Mucosa of stomach (tissue), 1 donor: Measurements from ENCODE around the gene CRACDL.
"Not testable (repeated sequence)": the region's sequence is repeated elsewhere in the genome, so short reads cannot be mapped to it uniquely, and the experiment has no call there.

ENCODE experiments used
- H3K27me3 ChIP-seq: one replicate; pipeline ENCODE4 v1.7.0; 2013; ENCODE audit warnings: mild to moderate bottlenecking, low read length; ENCODE audit not compliant: control insufficient read depth, insufficient read depth
- H3K36me3 ChIP-seq: one replicate; pipeline ENCODE4 v1.7.0; 2013; ENCODE audit warnings: low read length; ENCODE audit not compliant: control insufficient read depth, insufficient read depth
- H3K4me1 ChIP-seq: one replicate; pipeline ENCODE4 v1.7.0; 2013; ENCODE audit warnings: mild to moderate bottlenecking, low read length; ENCODE audit not compliant: control insufficient read depth, insufficient read depth
- H3K4me3 ChIP-seq: one replicate; pipeline ENCODE4 v1.7.0; 2013; ENCODE audit warnings: low read length
- H3K9ac ChIP-seq: one replicate; pipeline ENCODE4 v1.7.0; 2013; ENCODE audit warnings: mild to moderate bottlenecking, low read length, moderate library complexity
- H3K9me3 ChIP-seq: one replicate; pipeline ENCODE4 v1.7.0; 2013; ENCODE audit warnings: mild to moderate bottlenecking, low read length, moderate library complexity; ENCODE audit not compliant: control insufficient read depth
- donor health status: Pancreatic carcinoma.

CRACDL gene

DNA sequence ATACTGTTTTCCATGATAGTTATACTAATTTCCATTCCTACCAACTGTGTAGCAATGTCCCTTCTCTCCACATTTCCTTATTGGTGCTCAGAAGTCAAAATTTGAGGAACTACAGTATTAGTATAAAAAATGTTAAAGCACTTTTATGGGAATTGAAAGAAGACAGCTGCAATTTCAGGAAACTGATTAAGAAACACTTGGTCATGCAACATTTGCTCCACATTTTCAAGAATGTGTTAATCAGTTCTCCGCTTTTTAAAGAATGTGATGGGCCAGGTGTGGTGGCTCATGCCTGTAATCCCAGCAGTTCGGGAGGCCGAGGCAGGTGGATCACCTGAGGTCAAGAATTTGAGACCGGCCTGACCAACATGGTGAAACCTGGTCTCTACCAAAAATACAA is 171.5 kb downstream of the CRACDL start:
- H3K9me3 ChIP-seq = no peaks in the 10 kb centered on the region
- peaks cover 11% of the 10 kb centered on the region for H3K4me1 ChIP-seq
- no peaks in the 10 kb centered on the region for H3K27me3 ChIP-seq
- H3K36me3 ChIP-seq = no peaks in the 10 kb centered on the region
- H3K9ac ChIP-seq = no peak overlapping the region
- H3K4me3 ChIP-seq = no peak overlapping the region

DNA sequence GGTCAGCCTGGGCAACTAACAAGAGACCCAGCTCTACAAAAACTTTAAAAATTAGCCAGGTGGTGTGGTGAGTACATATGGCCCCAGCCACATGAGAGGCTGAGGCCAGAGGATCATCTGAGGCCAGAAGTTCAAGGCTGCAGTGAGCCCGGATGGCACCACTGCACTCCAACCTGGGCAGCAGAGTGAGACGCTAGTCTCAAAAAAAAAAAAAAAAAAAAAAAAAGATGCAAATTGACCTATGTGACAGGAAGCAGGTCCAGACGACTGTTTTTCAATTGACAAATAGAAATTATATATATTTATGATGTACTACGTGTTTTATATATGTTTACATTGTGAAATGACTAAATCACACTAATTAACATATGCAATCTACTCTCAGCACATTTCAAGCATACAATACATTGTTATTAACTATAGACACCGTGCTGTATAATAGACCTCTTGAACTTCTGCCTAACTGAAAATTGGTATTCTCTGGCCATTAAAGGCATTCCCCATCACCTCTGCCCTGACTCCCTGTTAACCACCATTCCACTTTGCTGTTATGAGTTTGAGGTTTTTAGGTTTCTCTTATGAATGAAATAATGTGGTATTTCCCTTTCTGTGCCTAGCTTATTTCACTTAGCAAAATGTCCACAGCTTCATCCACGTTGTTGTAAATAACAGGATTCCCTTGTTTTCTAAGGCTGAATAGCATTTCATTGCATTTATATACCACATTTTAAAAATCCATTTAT is 172.6 kb downstream of the CRACDL start:
- Histone ChIP-seq H3K4me1 (no peaks in the 10 kb centered on the region), H3K4me3 (no peak overlapping the region), H3K9ac (no peak overlapping the region), H3K9me3 (no peaks in the 10 kb centered on the region), H3K27me3 (no peaks in the 10 kb centered on the region), H3K36me3 (no peaks in the 10 kb centered on the region)

DNA sequence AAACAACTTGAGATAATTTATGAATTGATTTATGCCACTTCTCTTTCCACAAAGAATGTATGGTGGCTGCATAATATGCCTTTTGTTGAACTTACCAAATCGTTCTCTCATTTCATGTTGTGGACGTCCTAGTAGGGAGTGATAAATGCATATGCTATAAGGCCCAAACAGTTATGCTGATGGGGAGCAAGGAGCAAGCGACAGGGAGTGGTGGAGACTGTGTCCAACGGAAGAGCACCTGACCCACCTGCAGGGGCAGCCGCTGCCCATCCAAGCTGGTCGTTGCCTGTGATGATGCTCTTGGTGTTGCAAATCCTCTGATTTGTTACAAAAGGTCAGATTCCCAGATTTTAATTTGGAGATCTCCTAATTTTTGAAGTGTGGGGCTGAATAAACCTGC is 174.1 kb downstream of the CRACDL start:
- no peak overlapping the region for H3K9ac ChIP-seq
- H3K4me3 ChIP-seq = no peak overlapping the region
- no peaks in the 10 kb centered on the region for H3K36me3 ChIP-seq
- no peaks in the 10 kb centered on the region for H3K4me1 ChIP-seq
- no peaks in the 10 kb centered on the region for H3K27me3 ChIP-seq
- no peaks in the 10 kb centered on the region for H3K9me3 ChIP-seq

GRCh38 chr2:98761267-98761781 is 174.7 kb downstream of the CRACDL start:
- H3K9ac ChIP-seq = no peak overlapping the region
- no peaks in the 10 kb centered on the region for H3K27me3 ChIP-seq
- no peaks in the 10 kb centered on the region for H3K4me1 ChIP-seq
- H3K9me3 ChIP-seq = no peaks in the 10 kb centered on the region
- H3K36me3 ChIP-seq = no peaks in the 10 kb centered on the region
- no peak overlapping the region for H3K4me3 ChIP-seq

GRCh38 chr2:98759827-98760625 is 176.0 kb downstream of the CRACDL start:
- no peak overlapping the region for H3K4me3 ChIP-seq
- no peaks in the 10 kb centered on the region for H3K36me3 ChIP-seq
- H3K9ac ChIP-seq = no peak overlapping the region
- H3K4me1 ChIP-seq = no peaks in the 10 kb centered on the region
- no peaks in the 10 kb centered on the region for H3K27me3 ChIP-seq
- H3K9me3 ChIP-seq = no peaks in the 10 kb centered on the region

DNA sequence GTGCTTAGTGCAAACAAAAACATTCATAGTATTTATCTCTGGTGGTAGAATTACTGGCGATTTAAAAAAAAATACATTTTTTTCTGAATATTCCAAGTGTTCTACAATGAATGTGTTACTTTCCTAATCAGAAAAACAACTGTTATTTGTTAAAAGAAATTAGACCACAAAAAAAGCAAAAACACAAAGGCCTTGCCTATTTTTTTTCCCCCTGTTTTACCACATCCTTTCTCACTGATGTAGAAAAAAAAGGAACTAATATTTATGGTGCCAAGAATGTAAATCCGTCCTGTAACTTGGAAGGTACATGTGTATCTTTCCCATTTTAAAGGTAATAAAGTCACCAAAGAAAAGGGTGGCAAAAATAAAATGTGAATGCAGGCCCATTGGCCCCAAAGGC is 176.7 kb downstream of the CRACDL start:
- Histone ChIP-seq H3K27me3 (no peaks in the 10 kb centered on the region), H3K9ac (no peak overlapping the region), H3K9me3 (no peaks in the 10 kb centered on the region), H3K4me3 (no peak overlapping the region), H3K4me1 (no peaks in the 10 kb centered on the region), H3K36me3 (no peaks in the 10 kb centered on the region)

DNA sequence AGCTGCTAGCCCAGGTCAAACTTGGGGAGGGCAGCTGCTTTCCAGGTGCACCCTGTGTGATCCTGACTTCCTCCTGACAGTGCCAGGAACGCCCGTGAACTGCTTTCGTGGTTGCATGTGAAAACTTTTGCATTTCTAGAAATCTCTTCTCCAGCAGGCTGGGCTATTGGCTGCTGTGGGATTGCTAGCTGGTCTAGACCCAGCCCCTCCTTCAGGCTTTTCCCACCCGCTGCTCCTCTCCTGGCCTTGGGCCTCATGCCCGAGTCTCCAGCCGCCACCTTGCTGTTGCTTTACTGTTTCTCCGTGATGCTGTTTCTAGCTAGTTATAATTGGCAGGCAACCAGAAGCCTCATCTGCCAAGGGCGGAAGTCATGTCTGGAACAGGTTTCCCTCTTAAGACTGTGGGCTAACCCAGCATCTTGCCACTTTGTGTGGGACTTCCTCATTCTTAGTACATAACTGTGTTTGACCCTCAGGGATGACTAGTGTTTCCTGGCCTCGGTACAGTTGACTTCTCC is 178.1 kb downstream of the CRACDL start:
- no peaks in the 10 kb centered on the region for H3K36me3 ChIP-seq
- no peaks in the 10 kb centered on the region for H3K4me1 ChIP-seq
- no peak overlapping the region for H3K9ac ChIP-seq
- H3K9me3 ChIP-seq = no peaks in the 10 kb centered on the region
- H3K27me3 ChIP-seq = no peaks in the 10 kb centered on the region
- no peak overlapping the region for H3K4me3 ChIP-seq

DNA sequence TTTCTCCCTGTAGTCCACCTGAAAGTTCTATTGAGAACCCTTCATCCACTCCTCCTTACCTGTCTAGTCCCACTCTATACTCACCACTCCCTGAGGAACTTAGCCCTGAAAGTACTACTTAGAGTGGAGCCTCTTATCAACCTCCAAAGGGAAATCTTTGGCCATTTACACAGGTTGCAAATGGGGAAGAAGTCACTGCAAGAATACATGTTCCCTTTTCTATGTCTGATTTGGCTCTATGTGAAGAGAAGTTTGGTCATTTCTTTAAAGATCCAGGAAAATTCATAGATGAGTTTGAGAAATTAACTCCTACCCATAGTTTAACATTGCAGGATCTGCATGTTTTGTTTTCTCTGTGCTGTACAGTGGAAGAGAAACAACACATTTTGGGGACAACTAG is 182.2 kb downstream of the CRACDL start:
- Histone ChIP-seq H3K27me3 (no peaks in the 10 kb centered on the region), H3K36me3 (no peaks in the 10 kb centered on the region)

GRCh38 chr2:98752711-98753110 is 183.3 kb downstream of the CRACDL start:
- H3K4me3 ChIP-seq, H3K27me3 ChIP-seq, H3K9me3 ChIP-seq, H3K36me3 ChIP-seq, H3K9ac ChIP-seq, H3K4me1 ChIP-seq: not testable (repeated sequence)

More for the DNA sequence above, 182.2 kb downstream of the CRACDL start:
- Histone ChIP-seq H3K9ac (no peak overlapping the region), H3K9me3 (no peaks in the 10 kb centered on the region), H3K4me3 (no peak overlapping the region), H3K4me1 (no peaks in the 10 kb centered on the region)

GRCh38 chr2:98751748-98752147 is 184.3 kb downstream of the CRACDL start:
- H3K27me3 ChIP-seq = no peaks in the 10 kb centered on the region
- no peaks in the 10 kb centered on the region for H3K9me3 ChIP-seq
- H3K4me1 ChIP-seq = no peaks in the 10 kb centered on the region
- H3K4me3 ChIP-seq = no peak overlapping the region
- H3K9ac ChIP-seq = no peak overlapping the region
- no peaks in the 10 kb centered on the region for H3K36me3 ChIP-seq

- H3K36me3 ChIP-seq = no peaks in the 10 kb centered on the region
- H3K27me3 ChIP-seq = no peaks in the 10 kb centered on the region
- no peak overlapping the region for H3K9ac ChIP-seq
- H3K4me3 ChIP-seq = no peak overlapping the region
- no peaks in the 10 kb centered on the region for H3K9me3 ChIP-seq
- H3K4me1 ChIP-seq = no peaks in the 10 kb centered on the region
Measured at GRCh38 chr2:98750593-98751282, 185.3 kb downstream of the CRACDL start.

- no peaks in the 10 kb centered on the region for H3K4me1 ChIP-seq
- H3K27me3 ChIP-seq = no peaks in the 10 kb centered on the region
- no peaks in the 10 kb centered on the region for H3K36me3 ChIP-seq
- H3K9ac ChIP-seq = no peak overlapping the region
- H3K9me3 ChIP-seq = no peaks in the 10 kb centered on the region
- H3K4me3 ChIP-seq = no peak overlapping the region
Measured at GRCh38 chr2:98749066-98749450, 187.0 kb downstream of the CRACDL start.
